ENCODE data around the gene MGAT3. TPM values are rescaled to one million over a fixed set of nuclear protein-coding genes. Genes with fewer than 3 reads are reported as not detected.

MGAT3 gene
- total RNA-seq, 1 experiment from 2014 or later = 0.57 TPM

DNA sequence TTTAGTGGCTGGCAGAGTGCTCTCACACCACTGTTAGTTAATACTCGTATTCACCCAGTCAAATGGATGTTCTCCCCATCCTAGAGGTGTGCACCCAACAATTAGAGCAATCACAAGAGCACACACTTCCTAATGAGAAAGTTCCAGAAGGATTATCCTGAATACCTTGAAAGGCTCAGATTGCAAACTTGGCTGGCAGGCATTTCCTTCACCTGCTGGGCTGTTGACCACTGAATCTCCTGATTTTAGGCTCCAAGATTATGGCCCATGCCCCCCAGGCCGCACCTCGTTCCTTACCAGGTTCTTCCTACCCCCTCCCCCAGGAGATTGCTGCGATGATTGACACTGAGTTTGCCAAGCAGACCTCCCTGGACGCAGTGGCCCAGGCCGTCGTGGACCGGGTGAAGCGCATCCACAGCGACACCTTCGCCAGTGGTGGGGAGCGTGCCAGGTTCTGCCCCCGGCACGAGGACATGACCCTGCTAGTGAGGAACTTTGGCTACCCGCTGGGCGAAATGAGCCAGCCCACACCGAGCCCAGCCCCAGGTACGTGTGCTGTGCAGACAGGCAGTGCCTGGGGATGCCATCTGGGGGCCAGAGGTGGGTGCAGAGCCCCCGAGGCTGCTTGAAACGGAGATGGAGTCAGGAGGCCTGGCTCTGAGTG is 30.3 kb upstream of the MGAT3 start:
- H3K9me3 ChIP-seq (ENCODE audit: control insufficient read depth, insufficient read depth, low read depth, low read length) = no peaks in the 10 kb centered on the region
- intact Hi-C loops (cut with micrococcal nuclease; ENCODE audit: unreplicated experiment) (no loop called here), in situ Hi-C loops (cut with HindIII; ENCODE audit: low pct_unique_long_range_greater_than_20kb, low sequenced_read_pairs) (no loop called here)
- ATAC-seq (no peak), DNase-seq (ENCODE audit: low read depth, low spot score) (no peak)
- no peaks in the 10 kb centered on the region for H3K4me1 ChIP-seq (ENCODE audit: control insufficient read depth, insufficient read depth, low read length)
- H3K36me3 ChIP-seq (ENCODE audit: control insufficient read depth, insufficient read depth, low read length) = no peaks in the 10 kb centered on the region; the same call in 1 of the 2 replicates
- no peaks in the 10 kb centered on the region for H3K27me3 ChIP-seq (ENCODE audit: control insufficient read depth, insufficient read depth, low read length)
- no peak for TF ChIP-seq POLR2AphosphoS5 (IDR thresholded peaks at IDR 0.05; ENCODE audit: low read depth, low read length)
- TF ChIP-seq TCF7L2 (IDR thresholded peaks at IDR 0.05; ENCODE audit: low read depth, low read length) = no peak
- TF ChIP-seq, protein P1, sequence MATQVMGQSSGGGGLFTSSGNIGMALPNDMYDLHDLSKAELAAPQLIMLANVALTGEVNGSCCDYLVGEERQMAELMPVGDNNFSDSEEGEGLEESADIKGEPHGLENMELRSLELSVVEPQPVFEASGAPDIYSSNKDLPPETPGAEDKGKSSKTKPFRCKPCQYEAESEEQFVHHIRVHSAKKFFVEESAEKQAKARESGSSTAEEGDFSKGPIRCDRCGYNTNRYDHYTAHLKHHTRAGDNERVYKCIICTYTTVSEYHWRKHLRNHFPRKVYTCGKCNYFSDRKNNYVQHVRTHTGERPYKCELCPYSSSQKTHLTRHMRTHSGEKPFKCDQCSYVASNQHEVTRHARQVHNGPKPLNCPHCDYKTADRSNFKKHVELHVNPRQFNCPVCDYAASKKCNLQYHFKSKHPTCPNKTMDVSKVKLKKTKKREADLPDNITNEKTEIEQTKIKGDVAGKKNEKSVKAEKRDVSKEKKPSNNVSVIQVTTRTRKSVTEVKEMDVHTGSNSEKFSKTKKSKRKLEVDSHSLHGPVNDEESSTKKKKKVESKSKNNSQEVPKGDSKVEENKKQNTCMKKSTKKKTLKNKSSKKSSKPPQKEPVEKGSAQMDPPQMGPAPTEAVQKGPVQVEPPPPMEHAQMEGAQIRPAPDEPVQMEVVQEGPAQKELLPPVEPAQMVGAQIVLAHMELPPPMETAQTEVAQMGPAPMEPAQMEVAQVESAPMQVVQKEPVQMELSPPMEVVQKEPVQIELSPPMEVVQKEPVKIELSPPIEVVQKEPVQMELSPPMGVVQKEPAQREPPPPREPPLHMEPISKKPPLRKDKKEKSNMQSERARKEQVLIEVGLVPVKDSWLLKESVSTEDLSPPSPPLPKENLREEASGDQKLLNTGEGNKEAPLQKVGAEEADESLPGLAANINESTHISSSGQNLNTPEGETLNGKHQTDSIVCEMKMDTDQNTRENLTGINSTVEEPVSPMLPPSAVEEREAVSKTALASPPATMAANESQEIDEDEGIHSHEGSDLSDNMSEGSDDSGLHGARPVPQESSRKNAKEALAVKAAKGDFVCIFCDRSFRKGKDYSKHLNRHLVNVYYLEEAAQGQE (IDR thresholded peaks at IDR 0.05; ENCODE audit: insufficient read depth in 1 of 2, low read depth in 2 of 2, low read length in 1 of 2) = no peak
- TF ChIP-seq SIN3A (IDR thresholded peaks at IDR 0.05; ENCODE audit: borderline replicate concordance, insufficient read depth, low read depth, low read length) = no peak
- TF ChIP-seq, protein P2, sequence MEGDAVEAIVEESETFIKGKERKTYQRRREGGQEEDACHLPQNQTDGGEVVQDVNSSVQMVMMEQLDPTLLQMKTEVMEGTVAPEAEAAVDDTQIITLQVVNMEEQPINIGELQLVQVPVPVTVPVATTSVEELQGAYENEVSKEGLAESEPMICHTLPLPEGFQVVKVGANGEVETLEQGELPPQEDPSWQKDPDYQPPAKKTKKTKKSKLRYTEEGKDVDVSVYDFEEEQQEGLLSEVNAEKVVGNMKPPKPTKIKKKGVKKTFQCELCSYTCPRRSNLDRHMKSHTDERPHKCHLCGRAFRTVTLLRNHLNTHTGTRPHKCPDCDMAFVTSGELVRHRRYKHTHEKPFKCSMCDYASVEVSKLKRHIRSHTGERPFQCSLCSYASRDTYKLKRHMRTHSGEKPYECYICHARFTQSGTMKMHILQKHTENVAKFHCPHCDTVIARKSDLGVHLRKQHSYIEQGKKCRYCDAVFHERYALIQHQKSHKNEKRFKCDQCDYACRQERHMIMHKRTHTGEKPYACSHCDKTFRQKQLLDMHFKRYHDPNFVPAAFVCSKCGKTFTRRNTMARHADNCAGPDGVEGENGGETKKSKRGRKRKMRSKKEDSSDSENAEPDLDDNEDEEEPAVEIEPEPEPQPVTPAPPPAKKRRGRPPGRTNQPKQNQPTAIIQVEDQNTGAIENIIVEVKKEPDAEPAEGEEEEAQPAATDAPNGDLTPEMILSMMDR (IDR thresholded peaks at IDR 0.05) = no peak
- BruUV-seq (replicated peaks) = no TSS peak
- ChIA-PET CTCF (no interaction called here), POLR2A (no interaction called here)
- H3K27ac ChIP-seq (ENCODE audit: low read length) = no peak overlapping the region
- H3K4me3 ChIP-seq (ENCODE audit: low read depth in 2 of 2, low read length in 2 of 2) = no peak overlapping the region

DNA sequence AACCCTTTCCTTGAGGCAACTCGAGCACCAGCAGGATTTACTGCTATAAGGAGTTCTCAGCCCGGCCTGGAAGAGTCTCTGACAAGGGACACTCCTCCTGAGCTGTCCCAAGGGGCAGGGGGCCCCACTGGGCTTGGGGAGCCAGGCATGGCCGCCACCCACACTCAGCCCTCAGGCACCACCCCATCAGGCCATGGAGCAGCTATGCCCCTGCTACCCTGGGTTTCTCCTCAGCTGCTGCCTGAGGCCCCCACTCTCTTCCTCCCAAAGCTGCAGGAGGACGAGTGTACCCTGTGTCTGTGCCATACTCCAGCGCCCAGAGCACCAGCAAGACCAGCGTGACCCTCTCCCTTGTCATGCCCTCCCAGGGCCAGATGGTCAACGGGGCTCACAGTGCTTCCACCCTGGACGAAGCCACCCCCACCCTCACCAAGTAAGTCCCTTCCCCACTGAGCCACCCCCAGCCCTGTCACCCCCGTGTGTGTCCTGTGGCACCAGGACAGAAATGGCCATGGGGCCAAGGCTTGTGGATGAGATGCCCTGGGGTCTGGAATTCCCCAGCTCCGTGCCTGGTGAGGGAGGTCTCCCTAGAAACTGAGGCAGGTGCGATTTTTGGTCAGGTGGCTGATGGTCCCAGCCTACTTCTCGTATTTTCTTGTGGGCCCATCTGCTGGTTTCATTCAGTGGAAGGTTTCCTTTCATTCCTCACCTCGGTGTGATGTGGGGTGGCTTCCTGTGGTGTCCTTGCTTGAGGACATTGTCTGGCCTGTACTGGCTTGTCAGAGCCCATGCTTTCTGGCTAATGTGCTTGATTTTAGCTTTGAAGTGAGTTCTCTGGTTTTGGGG is 28.8 kb upstream of the MGAT3 start:
- DNase-seq (ENCODE audit: low read depth, low spot score) (no peak), ATAC-seq (no peak)
- ChIA-PET POLR2A (no interaction called here), CTCF (no interaction called here)
- H3K36me3 ChIP-seq (ENCODE audit: control insufficient read depth, insufficient read depth, low read length) = no peaks in the 10 kb centered on the region; the same call in 1 of the 2 replicates
- BruUV-seq (replicated peaks) = no TSS peak
- in situ Hi-C loops (cut with HindIII; ENCODE audit: low pct_unique_long_range_greater_than_20kb, low sequenced_read_pairs) (no loop called here), intact Hi-C loops (cut with micrococcal nuclease; ENCODE audit: unreplicated experiment) (no loop called here)
- no peak overlapping the region for H3K27ac ChIP-seq (ENCODE audit: low read length)
- H3K9me3 ChIP-seq (ENCODE audit: control insufficient read depth, insufficient read depth, low read depth, low read length) = no peaks in the 10 kb centered on the region
- no peak overlapping the region for H3K4me3 ChIP-seq (ENCODE audit: low read depth in 2 of 2, low read length in 2 of 2)
- no peaks in the 10 kb centered on the region for H3K27me3 ChIP-seq (ENCODE audit: control insufficient read depth, insufficient read depth, low read length)
- TF ChIP-seq, protein P2 (IDR thresholded peaks at IDR 0.05) = no peak
- no peak for TF ChIP-seq TCF7L2 (IDR thresholded peaks at IDR 0.05; ENCODE audit: low read depth, low read length)
- TF ChIP-seq, protein P1 (IDR thresholded peaks at IDR 0.05; ENCODE audit: insufficient read depth in 1 of 2, low read depth in 2 of 2, low read length in 1 of 2) = no peak
- no peak for TF ChIP-seq POLR2AphosphoS5 (IDR thresholded peaks at IDR 0.05; ENCODE audit: low read depth, low read length)
- no peak for TF ChIP-seq SIN3A (IDR thresholded peaks at IDR 0.05; ENCODE audit: borderline replicate concordance, insufficient read depth, low read depth, low read length)
- H3K4me1 ChIP-seq (ENCODE audit: control insufficient read depth, insufficient read depth, low read length) = no peaks in the 10 kb centered on the region
